Measurements from ENCODE around the gene PTOV1.

DNA sequence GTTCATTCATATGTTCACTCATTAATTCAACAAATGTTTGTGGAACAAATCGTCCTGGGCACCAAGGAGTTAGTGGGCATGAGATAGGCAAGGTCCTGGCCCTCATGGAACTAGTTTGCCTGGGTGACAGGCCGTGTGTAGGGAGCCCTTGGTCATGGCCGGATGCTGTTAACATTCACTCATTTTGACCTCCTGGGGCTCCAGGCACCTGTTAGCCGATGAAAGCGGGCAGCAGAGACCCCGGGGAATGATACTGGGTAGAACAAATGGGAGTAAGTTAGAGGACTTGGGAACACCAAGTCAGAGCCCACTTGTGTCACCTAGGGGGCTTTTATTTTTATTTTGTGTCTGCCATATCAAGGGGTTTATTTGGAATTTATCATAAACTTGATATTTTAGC lies 26.3 kb upstream of the PTOV1 start:
- no peak for TF ChIP-seq CTCF (IDR thresholded peaks at IDR 0.05)
- no peak for TF ChIP-seq POLR2AphosphoS5 (IDR thresholded peaks at IDR 0.05; ENCODE audit: low read depth, low read length)
- TF ChIP-seq TCF7L2 (IDR thresholded peaks at IDR 0.05; ENCODE audit: low read depth, low read length) = no peak
- no peak for TF ChIP-seq SIN3A (IDR thresholded peaks at IDR 0.05; ENCODE audit: borderline replicate concordance, insufficient read depth, low read depth, low read length)
- no peak for TF ChIP-seq REST (IDR thresholded peaks at IDR 0.05; ENCODE audit: insufficient read depth in 1 of 2, low read depth in 2 of 2, low read length in 1 of 2)
